Activated naive CD8-positive, alpha-beta T cell (primary cell): ENCODE data around the gene PRKRA.
A peak's percentile ranks its signal among the peaks of the same experiment; 100 is the strongest.

Experiments used
- H3K27ac Mint-ChIP-seq: one replicate; pipeline ENCODE4 v1.8.0; 2021; ENCODE audit warnings: mixed read lengths
- H3K27me3 Mint-ChIP-seq: one replicate; pipeline ENCODE4 v1.8.0; 2021; ENCODE audit warnings: mixed read lengths
- H3K36me3 Mint-ChIP-seq: one replicate; pipeline ENCODE4 v1.8.0; 2021; ENCODE audit warnings: mixed read lengths
- H3K4me1 Mint-ChIP-seq: one replicate; pipeline ENCODE4 v1.8.0; 2021; ENCODE audit warnings: low read depth, mixed read lengths
- H3K4me3 Mint-ChIP-seq: one replicate; pipeline ENCODE4 v1.8.0; 2021; ENCODE audit warnings: mild to moderate bottlenecking, mixed read lengths
- H3K9me3 Mint-ChIP-seq: one replicate; pipeline ENCODE4 v1.8.0; 2021; ENCODE audit warnings: low read depth, mixed read lengths

Gene PRKRA

GRCh38 chr2:178450774-178451525 is at the start of gene PRKRA, which contains the start of gene PJVK:
Gene PRKRA, minus strand, starts transcription at chr2:178451175. Its CDS starts 145 bp downstream, at chr2:178451030.
Gene PJVK, plus strand, starts transcription at chr2:178451378. Its CDS starts 2,032 bp downstream, at chr2:178453410.
- peak within 1 kb of the TSS; percentile 95 for H3K27ac Mint-ChIP-seq

GRCh38 chr2:178499640-178500039 is 48.7 kb upstream of the PRKRA start:
- Mint-ChIP-seq H3K4me3 (no peak overlapping the region), H3K27me3 (no peaks in the 10 kb centered on the region), H3K9me3 (no peaks in the 10 kb centered on the region), H3K4me1 (no peaks in the 10 kb centered on the region), H3K36me3 (peaks cover 18% of the 10 kb centered on the region), H3K27ac (no peak overlapping the region)

More at GRCh38 chr2:178450774-178451525, at the start of gene PRKRA, which contains the start of gene PJVK:
- H3K4me1 Mint-ChIP-seq, result peaks cover 33% of the 10 kb centered on the region
- H3K9me3 Mint-ChIP-seq, result no peaks in the 10 kb centered on the region
- H3K4me3 Mint-ChIP-seq, result peak within 1 kb of the TSS; percentile 92
- no peaks in the 10 kb centered on the region for H3K27me3 Mint-ChIP-seq
- H3K36me3 Mint-ChIP-seq, result peaks cover 9% of the 10 kb centered on the region

GRCh38 chr2:178498137-178498536 is 47.2 kb upstream of the PRKRA start:
- Mint-ChIP-seq H3K4me1 (no peaks in the 10 kb centered on the region), H3K4me3 (no peak overlapping the region), H3K27me3 (no peaks in the 10 kb centered on the region), H3K27ac (no peak overlapping the region), H3K36me3 (peaks cover 17% of the 10 kb centered on the region), H3K9me3 (no peaks in the 10 kb centered on the region)

- H3K4me1 Mint-ChIP-seq, result no peaks in the 10 kb centered on the region
- no peak overlapping the region for H3K27ac Mint-ChIP-seq
- no peaks in the 10 kb centered on the region for H3K27me3 Mint-ChIP-seq
- H3K36me3 Mint-ChIP-seq, result peaks cover 12% of the 10 kb centered on the region
- no peaks in the 10 kb centered on the region for H3K9me3 Mint-ChIP-seq
- H3K4me3 Mint-ChIP-seq, result no peak overlapping the region
Observed at GRCh38 chr2:178496049-178496448, 45.1 kb upstream of the PRKRA start.

GRCh38 chr2:178491612-178492011 is 40.6 kb upstream of the PRKRA start:
- peaks cover 23% of the 10 kb centered on the region for H3K36me3 Mint-ChIP-seq
- H3K4me3 Mint-ChIP-seq, result no peak overlapping the region
- peaks cover 13% of the 10 kb centered on the region for H3K4me1 Mint-ChIP-seq

GRCh38 chr2:178485356-178485755 is 34.4 kb upstream of the PRKRA start:
- peaks cover 19% of the 10 kb centered on the region for H3K36me3 Mint-ChIP-seq

More at GRCh38 chr2:178491612-178492011, 40.6 kb upstream of the PRKRA start:
- H3K9me3 Mint-ChIP-seq, result no peaks in the 10 kb centered on the region
- H3K27ac Mint-ChIP-seq, result no peak overlapping the region
- no peaks in the 10 kb centered on the region for H3K27me3 Mint-ChIP-seq

GRCh38 chr2:178484245-178485041 is 33.5 kb upstream of the PRKRA start:
- Mint-ChIP-seq H3K4me3 (no peak overlapping the region), H3K9me3 (no peaks in the 10 kb centered on the region), H3K36me3 (peaks cover 15% of the 10 kb centered on the region), H3K27me3 (no peaks in the 10 kb centered on the region), H3K27ac (no peak overlapping the region), H3K4me1 (peaks cover 57% of the 10 kb centered on the region)

More at GRCh38 chr2:178485356-178485755, 34.4 kb upstream of the PRKRA start:
- H3K9me3 Mint-ChIP-seq, result no peaks in the 10 kb centered on the region
- no peak overlapping the region for H3K27ac Mint-ChIP-seq
- H3K4me3 Mint-ChIP-seq, result no peak overlapping the region
- H3K4me1 Mint-ChIP-seq, result peaks cover 53% of the 10 kb centered on the region
- H3K27me3 Mint-ChIP-seq, result no peaks in the 10 kb centered on the region

- H3K36me3 Mint-ChIP-seq, result peaks cover 9% of the 10 kb centered on the region
- peak overlapping the region; percentile 96 for H3K4me3 Mint-ChIP-seq
- H3K27me3 Mint-ChIP-seq, result no peaks in the 10 kb centered on the region
- H3K27ac Mint-ChIP-seq, result no peak overlapping the region
- H3K9me3 Mint-ChIP-seq, result no peaks in the 10 kb centered on the region
- peaks cover 61% of the 10 kb centered on the region for H3K4me1 Mint-ChIP-seq
Observed at GRCh38 chr2:178482437-178482836, 31.5 kb upstream of the PRKRA start.

- Mint-ChIP-seq H3K36me3 (peaks cover 2% of the 10 kb centered on the region), H3K27ac (peak within 1 kb of the TSS; percentile 96), H3K27me3 (no peaks in the 10 kb centered on the region), H3K4me3 (peak within 1 kb of the TSS; percentile 98), H3K9me3 (no peaks in the 10 kb centered on the region), H3K4me1 (peaks cover 64% of the 10 kb centered on the region)
Observed at GRCh38 chr2:178480227-178481181, 29.5 kb upstream of the PRKRA start, which contains the start of gene PLEKHA3. Gene PLEKHA3, plus strand, starts transcription at chr2:178480457. Its CDS starts 413 bp downstream, at chr2:178480870.

GRCh38 chr2:178479758-178480226 is 28.8 kb upstream of the PRKRA start:
- Mint-ChIP-seq H3K4me1 (peaks cover 61% of the 10 kb centered on the region), H3K27ac (peak overlapping the region; percentile 96), H3K4me3 (peak overlapping the region; percentile 98), H3K27me3 (no peaks in the 10 kb centered on the region), H3K9me3 (no peaks in the 10 kb centered on the region), H3K36me3 (no peaks in the 10 kb centered on the region)

- H3K27me3 Mint-ChIP-seq, result no peaks in the 10 kb centered on the region
- H3K4me1 Mint-ChIP-seq, result peaks cover 56% of the 10 kb centered on the region
- H3K4me3 Mint-ChIP-seq, result peak overlapping the region; percentile 98
- H3K9me3 Mint-ChIP-seq, result no peaks in the 10 kb centered on the region
- H3K36me3 Mint-ChIP-seq, result no peaks in the 10 kb centered on the region
- H3K27ac Mint-ChIP-seq, result peak overlapping the region; percentile 96
Observed at GRCh38 chr2:178479275-178479616, 28.3 kb upstream of the PRKRA start.

GRCh38 chr2:178478439-178479274 is 27.7 kb upstream of the PRKRA start, which contains the start of gene FKBP7:
Gene FKBP7, minus strand, starts transcription at chr2:178478600. Its CDS starts 101 bp downstream, at chr2:178478499.
- H3K27me3 Mint-ChIP-seq, result no peaks in the 10 kb centered on the region
- peaks cover 52% of the 10 kb centered on the region for H3K4me1 Mint-ChIP-seq

GRCh38 chr2:178478130-178478438 is 27.1 kb upstream of the PRKRA start:
- Mint-ChIP-seq H3K36me3 (no peaks in the 10 kb centered on the region), H3K4me3 (peak overlapping the region; percentile 98), H3K4me1 (peaks cover 49% of the 10 kb centered on the region), H3K27ac (peak overlapping the region; percentile 96), H3K27me3 (no peaks in the 10 kb centered on the region), H3K9me3 (no peaks in the 10 kb centered on the region)

More at GRCh38 chr2:178478439-178479274, 27.7 kb upstream of the PRKRA start, which contains the start of gene FKBP7:
- H3K36me3 Mint-ChIP-seq, result no peaks in the 10 kb centered on the region
- H3K27ac Mint-ChIP-seq, result peak within 1 kb of the TSS; percentile 96
- peak within 1 kb of the TSS; percentile 98 for H3K4me3 Mint-ChIP-seq
- no peaks in the 10 kb centered on the region for H3K9me3 Mint-ChIP-seq
